B cell (primary cell): ENCODE data around the gene FCF1.

Experiments
- EZH2 ChIP-seq: IDR thresholded peaks from 2 replicates; pipeline ENCODE4 v1.6.1; 2012; ENCODE audit warnings: borderline replicate concordance, low read depth, mild to moderate bottlenecking, moderate library complexity, low read length; ENCODE audit not compliant: insufficient read depth, poor library complexity, severe bottlenecking
- TF ChIP-seq, protein P1 (sequence below): fragments of 200-600 bp; IDR thresholded peaks from one replicate; pipeline ENCODE4 v1.8.0; 2022; ENCODE audit warnings: antibody characterized with exemption, mild to moderate bottlenecking

DNA sequence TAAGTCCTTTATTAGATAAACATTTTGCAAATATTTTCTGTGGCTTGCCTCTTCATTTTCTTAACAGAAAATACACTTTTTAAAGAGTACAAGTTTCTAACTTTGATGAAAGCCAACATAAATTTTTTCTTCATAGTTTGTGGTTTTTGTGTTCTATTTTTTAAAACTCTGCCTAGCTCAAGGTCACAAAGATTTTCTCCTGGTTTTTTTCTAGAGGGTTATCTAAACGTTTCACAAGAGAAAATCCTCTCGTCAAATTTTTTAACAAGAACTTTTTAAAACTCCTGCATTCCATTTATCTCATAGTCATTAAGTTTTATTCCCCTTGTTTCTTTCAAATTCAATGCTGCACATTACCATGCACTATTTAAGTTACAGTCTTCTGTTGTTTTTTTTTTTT is 8.3 kb upstream of the FCF1 start:
- TF ChIP-seq EZH2, result no peak
- TF ChIP-seq, protein P1, sequence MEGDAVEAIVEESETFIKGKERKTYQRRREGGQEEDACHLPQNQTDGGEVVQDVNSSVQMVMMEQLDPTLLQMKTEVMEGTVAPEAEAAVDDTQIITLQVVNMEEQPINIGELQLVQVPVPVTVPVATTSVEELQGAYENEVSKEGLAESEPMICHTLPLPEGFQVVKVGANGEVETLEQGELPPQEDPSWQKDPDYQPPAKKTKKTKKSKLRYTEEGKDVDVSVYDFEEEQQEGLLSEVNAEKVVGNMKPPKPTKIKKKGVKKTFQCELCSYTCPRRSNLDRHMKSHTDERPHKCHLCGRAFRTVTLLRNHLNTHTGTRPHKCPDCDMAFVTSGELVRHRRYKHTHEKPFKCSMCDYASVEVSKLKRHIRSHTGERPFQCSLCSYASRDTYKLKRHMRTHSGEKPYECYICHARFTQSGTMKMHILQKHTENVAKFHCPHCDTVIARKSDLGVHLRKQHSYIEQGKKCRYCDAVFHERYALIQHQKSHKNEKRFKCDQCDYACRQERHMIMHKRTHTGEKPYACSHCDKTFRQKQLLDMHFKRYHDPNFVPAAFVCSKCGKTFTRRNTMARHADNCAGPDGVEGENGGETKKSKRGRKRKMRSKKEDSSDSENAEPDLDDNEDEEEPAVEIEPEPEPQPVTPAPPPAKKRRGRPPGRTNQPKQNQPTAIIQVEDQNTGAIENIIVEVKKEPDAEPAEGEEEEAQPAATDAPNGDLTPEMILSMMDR, result no peak
